GM21423 (cell line): Measurements from ENCODE around the gene ATP5F1D.

Source experiments
- ATAC-seq: cut with Tn5 transposase; IDR thresholded peaks from one replicate; pipeline ENCODE4 v1.9.1; 2021; ENCODE audit warnings: mild to moderate bottlenecking, moderate library complexity; ENCODE audit not compliant: unreplicated experiment

The ATP5F1D gene

GRCh38 chr19:1278713-1279660 lies 37.4 kb downstream of the ATP5F1D start:
- ATAC-seq, result no peak

- ATAC-seq, result no peak
Measured at GRCh38 chr19:1279782-1280341, 38.3 kb downstream of the ATP5F1D start.

- ATAC-seq, result no peak
Measured at GRCh38 chr19:1280636-1281568, 39.4 kb downstream of the ATP5F1D start.

DNA sequence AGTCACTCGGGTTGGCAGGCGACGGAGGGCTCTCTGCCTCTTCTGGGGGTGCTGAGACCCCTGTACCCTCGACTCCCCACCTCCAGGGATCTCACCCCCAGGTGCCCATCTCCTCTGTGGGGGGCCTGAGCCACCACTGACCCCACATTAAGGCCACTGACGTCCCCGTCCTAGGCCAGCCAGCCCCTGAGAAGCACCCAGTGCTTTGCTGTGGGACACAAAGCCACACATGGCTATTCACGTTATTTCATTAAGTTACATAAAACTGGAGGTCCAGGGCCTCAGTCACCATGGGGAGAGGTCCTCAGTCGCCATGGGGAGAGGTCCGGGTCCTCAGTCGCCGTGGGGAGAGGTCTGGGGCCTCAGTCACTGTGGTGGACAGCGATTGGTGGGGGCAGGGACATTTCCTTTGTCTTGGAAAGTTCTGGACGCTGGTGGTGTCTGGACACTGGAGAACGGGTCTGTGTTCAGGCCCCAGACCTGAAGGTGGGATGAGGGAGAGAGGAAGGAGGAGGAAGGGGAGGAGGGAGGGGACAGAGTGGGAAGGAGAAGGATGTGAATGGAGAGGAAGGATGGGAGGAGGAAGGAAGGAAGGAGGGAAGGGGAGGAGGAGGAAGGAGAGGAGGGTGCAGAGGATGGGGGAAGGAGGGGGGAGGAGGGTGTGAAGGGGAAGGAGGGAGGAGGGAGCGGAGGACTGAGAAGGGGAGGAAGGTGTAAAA lies 40.2 kb downstream of the ATP5F1D start:
- no peak for ATAC-seq

GRCh38 chr19:1282588-1283206 lies 41.1 kb downstream of the ATP5F1D start:
- no peak for ATAC-seq

- no peak for ATAC-seq
Measured at GRCh38 chr19:1283207-1283916, 41.8 kb downstream of the ATP5F1D start.

- ATAC-seq, result no peak
Measured at GRCh38 chr19:1283917-1284292, 42.4 kb downstream of the ATP5F1D start.

DNA sequence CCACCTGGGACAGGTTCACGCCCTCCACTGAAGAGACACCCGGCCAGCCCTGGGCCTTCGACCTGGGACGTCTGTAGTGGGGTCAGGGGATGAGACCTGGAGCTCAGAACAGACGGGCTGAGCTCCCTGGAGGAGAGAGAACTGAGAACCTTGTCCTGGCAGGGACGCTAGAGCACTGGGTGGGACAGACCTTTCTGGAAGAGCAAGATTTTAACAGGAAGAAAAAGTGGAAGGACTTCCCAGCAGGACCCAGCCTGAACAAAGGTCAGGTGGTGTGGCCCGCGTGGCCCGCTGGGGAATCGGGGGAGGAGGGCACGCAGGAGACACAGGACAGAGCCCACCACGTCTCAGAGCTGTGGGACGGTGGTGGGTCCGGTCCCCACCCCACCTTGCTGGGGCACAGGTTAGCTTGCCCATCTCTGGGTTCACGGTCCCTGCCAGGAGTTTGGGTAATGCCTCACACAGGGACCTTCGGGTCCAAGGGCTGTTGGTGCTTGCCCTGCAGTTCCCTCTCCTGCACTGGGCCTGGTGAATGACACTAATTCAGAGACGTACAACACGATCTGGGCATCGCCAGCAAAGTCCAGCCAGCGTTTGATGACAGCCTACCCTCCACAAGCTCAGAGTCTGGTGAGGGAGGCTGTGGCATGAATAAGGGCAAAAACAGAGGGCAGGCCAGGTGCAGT lies 42.9 kb downstream of the ATP5F1D start:
- no peak for ATAC-seq

DNA sequence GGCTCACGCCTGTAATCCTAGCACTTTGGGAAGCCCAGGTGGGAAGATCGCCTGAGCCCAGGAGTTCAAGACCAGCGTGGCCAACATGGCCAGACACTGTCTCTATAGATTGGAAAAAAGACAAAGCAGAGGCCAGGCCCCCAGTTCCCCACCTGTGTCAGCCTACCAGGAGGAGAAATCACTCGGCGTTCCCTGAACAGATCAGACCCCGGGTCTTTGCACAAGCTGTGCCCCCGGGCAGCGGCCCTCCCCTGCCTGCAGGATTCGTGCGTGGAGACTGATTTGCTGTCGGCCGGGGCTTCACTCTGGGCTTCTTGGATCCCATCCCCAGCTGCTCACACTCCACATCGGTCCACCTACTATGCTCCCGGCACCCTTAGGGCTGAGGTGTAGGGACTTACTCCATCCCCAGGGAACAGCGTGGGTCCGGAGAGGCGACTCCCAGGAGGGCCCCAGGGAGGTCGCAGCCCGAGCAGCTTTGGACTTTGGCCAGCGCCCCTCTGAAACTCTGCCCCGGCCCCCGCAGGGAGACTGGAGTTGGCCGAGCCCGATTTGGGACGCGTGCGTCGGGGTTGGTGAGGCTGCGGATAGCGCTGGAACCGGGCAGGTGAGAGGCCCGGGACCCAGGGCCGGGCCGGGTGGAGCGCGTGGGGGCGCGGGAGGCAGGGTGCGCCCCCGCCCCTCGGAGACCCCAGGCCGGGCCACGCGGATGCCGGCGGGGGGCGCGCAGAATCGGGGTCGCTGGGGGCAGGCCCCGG lies 43.6 kb downstream of the ATP5F1D start:
- no peak for ATAC-seq

GRCh38 chr19:1285737-1286360 lies 44.3 kb downstream of the ATP5F1D start, which contains the start of gene EFNA2:
Gene EFNA2 (plus strand): TSS chr19:1285873. CDS start chr19:1286169, 296 bp downstream.
- ATAC-seq, result no peak

- ATAC-seq, result no peak
Measured at GRCh38 chr19:1286487-1287353, 45.2 kb downstream of the ATP5F1D start.

DNA sequence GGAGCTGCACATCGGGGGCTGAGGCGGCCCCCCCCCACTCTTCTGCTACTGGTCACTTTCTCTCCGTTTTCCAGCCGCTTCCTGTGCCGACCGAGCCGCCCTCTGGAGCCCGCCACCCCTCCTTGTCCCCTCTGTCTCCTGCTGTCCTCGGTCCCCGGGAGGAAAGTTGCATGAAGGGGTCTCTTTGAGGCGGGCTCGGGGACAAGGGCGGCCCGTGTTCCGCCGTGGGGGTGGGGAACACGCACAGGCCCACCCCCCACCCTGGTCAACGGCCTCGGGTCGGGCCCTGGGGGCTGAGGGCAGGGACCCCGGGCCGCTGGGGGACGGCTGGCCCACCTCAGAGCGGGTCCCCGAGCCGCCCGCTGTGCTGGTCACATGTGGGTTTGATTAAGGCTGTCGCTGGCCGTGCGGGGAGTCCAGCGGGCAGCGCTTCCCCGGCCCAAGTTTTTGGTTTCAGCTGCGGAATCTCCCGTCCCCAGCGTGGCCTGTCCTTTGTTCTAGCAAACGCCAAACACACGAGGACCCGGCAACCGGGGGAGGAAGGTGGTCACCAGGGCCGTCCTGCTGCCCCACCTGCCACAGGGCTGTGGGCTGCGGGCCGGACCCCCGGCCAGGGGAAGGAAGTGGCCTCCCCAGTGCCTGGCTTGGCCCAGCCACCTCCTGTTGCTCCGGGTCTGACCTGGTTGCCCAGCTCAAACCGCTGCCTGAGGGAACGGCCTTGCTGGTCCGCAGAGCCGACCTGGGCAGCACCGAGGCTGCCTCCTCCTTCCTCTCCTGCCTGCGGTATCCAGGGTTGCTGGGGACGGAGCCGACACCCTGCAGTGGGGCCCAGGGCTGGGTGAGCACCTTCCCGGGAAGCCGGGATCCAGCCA lies 46.0 kb downstream of the ATP5F1D start:
- no peak for ATAC-seq

DNA sequence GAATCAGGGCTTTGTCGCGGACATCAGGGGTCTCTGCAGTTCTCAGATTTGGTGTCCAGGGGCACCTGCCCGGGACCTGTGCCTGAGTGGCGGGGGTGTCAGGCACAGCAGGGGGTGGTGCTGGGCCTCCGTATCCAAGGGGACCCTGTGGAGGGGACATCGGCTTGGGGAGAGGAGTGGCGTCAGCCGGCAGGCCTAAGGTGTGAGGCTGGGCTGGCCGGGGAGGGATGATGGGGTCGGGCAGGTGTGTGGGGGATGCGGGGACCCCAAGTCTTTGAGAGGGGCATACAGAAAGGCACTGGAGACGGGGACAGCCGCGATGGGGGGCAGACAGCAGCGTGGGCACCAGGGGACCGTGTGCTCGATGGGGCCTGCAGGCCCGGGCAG lies 46.7 kb downstream of the ATP5F1D start:
- ATAC-seq, result no peak

- no peak for ATAC-seq
Measured at GRCh38 chr19:1288833-1289685, 47.5 kb downstream of the ATP5F1D start.

GRCh38 chr19:1289686-1290025 lies 48.1 kb downstream of the ATP5F1D start:
- ATAC-seq, result no peak
